ENCODE measurements around the gene SPAAR.

Gene SPAAR

DNA sequence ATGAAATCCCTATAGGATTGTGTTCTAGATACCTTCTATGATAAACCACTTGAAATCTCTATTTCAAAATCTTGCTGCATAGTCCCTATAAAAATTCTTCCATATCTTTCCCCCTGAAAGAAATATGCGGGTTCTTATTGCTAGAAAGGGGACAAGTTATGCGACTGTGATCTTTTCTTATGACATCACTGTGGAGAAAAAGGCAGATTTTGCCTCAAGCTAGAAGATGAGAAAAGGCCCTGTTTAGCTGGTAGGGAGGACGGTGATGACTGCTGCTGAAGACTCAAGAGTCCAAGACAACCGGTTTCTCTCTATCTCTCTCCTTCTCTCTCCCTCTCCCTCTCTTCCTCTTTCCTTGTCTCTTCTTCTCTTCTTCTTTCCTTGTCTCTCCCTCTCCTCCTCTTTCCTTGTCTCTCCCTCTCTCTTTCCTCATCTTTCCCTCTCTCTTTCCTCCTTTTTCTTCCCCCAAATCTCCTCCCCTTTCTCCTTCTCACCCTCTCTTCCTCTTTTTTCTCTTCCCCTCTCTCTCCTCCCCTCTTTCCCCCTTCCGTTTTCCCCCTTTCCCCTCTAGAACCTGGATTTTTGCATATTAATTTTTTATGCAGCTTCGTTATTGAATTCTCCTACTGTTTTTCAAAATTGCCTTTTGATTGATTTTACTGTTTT, 43.4 kb downstream of the SPAAR start:
- TF ChIP-seq, protein P1, sequence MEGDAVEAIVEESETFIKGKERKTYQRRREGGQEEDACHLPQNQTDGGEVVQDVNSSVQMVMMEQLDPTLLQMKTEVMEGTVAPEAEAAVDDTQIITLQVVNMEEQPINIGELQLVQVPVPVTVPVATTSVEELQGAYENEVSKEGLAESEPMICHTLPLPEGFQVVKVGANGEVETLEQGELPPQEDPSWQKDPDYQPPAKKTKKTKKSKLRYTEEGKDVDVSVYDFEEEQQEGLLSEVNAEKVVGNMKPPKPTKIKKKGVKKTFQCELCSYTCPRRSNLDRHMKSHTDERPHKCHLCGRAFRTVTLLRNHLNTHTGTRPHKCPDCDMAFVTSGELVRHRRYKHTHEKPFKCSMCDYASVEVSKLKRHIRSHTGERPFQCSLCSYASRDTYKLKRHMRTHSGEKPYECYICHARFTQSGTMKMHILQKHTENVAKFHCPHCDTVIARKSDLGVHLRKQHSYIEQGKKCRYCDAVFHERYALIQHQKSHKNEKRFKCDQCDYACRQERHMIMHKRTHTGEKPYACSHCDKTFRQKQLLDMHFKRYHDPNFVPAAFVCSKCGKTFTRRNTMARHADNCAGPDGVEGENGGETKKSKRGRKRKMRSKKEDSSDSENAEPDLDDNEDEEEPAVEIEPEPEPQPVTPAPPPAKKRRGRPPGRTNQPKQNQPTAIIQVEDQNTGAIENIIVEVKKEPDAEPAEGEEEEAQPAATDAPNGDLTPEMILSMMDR (IDR thresholded peaks at IDR 0.05; ENCODE audit: insufficient read depth, missing control alignments) = no peak
- FAIRE-seq = no peak
- DNase-seq (ENCODE audit: insufficient read length, low spot score) = no peak

DNA sequence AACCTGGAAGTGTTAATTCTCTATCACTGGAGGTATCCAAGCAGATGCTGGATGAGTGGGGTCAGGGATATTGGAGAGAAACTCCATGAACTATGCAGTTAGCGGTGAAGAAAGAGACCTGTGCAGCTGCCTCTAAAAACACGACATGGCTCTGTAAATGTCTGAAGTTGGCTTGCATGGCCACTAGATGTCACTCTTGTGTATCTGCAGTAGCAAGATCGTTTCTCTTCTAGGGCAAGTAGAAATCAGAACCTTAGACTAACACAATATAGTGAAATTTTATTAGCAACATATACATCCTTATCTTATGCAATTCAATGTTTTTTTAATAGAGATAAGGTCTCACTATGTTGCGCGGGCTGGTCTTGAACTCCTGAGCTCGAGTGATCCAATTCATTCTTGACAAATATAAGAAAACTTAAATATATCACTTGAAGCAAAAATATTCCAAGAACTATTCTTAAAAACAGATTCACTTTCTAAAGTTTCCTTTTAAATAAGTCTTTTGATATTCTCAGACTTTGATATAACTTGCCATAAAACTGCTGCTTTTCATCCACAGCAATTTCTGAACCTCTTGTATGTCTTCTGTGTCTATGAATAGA, 45.8 kb downstream of the SPAAR start:
- no peak for DNase-seq (ENCODE audit: insufficient read length, low spot score)
- FAIRE-seq = peak; percentile 84
- TF ChIP-seq, protein P1 (IDR thresholded peaks at IDR 0.05; ENCODE audit: insufficient read depth, missing control alignments) = peak; percentile 91

DNA sequence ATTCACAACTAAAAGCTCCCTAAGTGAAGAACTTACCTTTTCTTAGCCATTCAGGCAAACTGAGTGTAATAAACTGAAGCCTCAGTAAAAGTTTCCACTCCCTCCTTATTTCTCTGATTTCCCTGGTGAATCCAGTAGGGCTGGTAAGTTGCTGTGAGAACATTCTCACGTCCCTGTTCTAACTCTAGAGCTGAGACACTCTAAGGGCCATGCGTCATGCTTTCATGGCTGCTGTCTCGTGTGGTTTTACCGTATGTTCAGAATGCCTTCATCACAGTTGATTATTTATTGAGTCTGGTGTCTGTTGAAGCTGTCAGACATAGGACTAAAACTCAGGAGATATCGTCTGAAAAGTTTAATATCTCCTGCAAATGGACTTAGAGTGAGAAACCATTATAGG, 47.4 kb downstream of the SPAAR start:
- no peak for FAIRE-seq
- TF ChIP-seq, protein P1 (IDR thresholded peaks at IDR 0.05; ENCODE audit: insufficient read depth, missing control alignments) = no peak
- DNase-seq (ENCODE audit: insufficient read length, low spot score) = no peak

DNA sequence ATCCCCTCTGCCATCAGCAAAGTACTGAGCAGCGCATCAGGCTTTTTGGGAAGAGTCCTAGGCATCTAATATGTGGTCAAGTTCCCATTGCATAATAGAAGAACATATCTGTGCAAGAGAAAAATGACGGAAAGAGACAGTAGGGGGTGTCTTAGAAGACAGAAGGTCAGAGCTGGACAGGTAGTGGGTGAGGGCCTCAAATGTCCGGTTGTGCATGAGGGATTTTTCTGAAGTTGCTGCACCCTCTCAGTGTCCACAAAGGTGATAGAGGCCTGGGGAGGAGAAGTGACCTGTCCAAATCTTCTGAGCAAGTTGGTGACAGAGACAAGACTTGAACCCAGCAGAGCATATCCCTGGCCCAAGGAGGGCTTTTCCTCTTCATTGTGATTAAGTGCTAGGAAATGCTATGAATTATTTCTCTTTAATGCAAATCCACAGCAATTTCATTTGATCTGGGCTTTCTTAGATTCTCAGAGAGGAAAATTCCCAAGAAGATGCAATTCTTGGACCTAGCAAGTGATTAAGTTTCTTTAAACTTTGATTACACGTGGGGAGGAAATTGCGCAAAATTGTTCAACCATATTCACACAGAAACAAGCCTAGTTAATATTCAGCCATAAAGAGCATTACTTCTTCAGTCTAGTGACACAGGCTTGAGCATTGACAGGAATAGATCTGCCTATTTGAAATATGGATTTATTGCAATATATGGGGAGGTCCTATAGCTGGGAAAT, 49.0 kb downstream of the SPAAR start, which contains the start of gene OR2S2:
Gene OR2S2, minus strand, starts transcription at position 51 of the 734 bp plus-strand sequence. CDS start 56 bp downstream, outside the sequence.
- no peak for DNase-seq (ENCODE audit: insufficient read length, low spot score)
- no peak for FAIRE-seq

DNA sequence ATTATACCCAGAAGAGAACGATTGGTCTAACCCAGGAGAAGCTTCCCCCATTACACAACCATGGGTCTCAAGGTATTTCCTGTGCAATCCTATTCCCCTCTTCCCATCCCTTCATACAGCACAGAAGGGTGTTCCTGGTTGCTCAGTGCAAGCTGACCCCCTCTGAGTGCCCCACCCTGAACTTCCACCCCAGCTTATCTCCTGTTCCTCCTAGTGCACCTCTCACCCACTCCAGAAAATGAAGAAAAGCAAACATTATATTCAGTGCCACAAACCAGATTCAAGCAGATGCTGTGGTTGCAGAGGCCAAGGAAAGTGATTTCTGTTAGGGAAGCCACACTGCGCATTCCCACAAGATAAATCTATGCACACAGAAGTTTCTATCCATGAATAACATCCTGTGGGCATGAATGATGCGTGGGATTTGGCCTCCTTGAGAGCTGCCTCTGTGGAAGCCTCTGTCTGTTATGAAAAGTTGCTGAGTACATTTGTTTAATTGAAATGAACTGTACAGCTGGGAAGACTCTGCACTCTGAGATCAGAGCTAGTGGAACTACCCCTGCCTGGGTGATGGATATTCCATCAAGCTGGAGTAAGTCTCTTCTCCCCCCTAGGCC, 50.9 kb downstream of the SPAAR start:
- TF ChIP-seq, protein P1 (IDR thresholded peaks at IDR 0.05; ENCODE audit: insufficient read depth, missing control alignments) = no peak
- no peak for DNase-seq (ENCODE audit: insufficient read length, low spot score)
- FAIRE-seq = no peak

More for the DNA sequence above, 49.0 kb downstream of the SPAAR start, which contains the start of gene OR2S2:
- TF ChIP-seq, protein P1 (IDR thresholded peaks at IDR 0.05; ENCODE audit: insufficient read depth, missing control alignments) = no peak

Data from D721Med (cell line).